ENCODE measurements around the gene CAMK2A. TPM values are rescaled to one million over a fixed set of nuclear protein-coding genes. Genes with fewer than 3 reads are reported as not detected.

CAMK2A gene
- total RNA-seq, 1 experiment from 2014 or later: 0.13 TPM

GRCh38 chr5:150197476-150197875 lies 92.1 kb downstream of the CAMK2A start:
- no peaks in the 10 kb centered on the region for H3K9me3 ChIP-seq (ENCODE audit: insufficient read depth, low read depth)
- H3K27ac ChIP-seq: no peak overlapping the region
- CTCF ChIA-PET: no interaction called here
- no peaks in the 10 kb centered on the region for H3F3A ChIP-seq (ENCODE audit: insufficient read depth, low read depth)
- H2AFZ ChIP-seq: no peak overlapping the region
- H3K4me2 ChIP-seq: no peak overlapping the region
- no peak overlapping the region for H3K4me3 ChIP-seq
- intact Hi-C loops (cut with micrococcal nuclease; ENCODE audit: unreplicated experiment): no loop called here
- H3K36me3 ChIP-seq (ENCODE audit: low read depth): no peaks in the 10 kb centered on the region
- no TSS peak for BruUV-seq (replicated peaks)
- H4K20me1 ChIP-seq (ENCODE audit: insufficient read depth): no peaks in the 10 kb centered on the region
- no peaks in the 10 kb centered on the region for H3K79me2 ChIP-seq (ENCODE audit: low read depth)
- H3K27me3 ChIP-seq (ENCODE audit: insufficient read depth, low read depth): peaks cover 27% of the 10 kb centered on the region
- TF ChIP-seq CTCF (conservative IDR thresholded peaks at IDR 0.05) (no peak), EZH2 (IDR thresholded peaks at IDR 0.05; ENCODE audit: low read depth) (no peak)
- POLR2A ChIA-PET (ENCODE audit: unreplicated experiment): no interaction called here
- no peaks in the 10 kb centered on the region for H3K4me1 ChIP-seq (replicated peaks; ENCODE audit: insufficient read depth)
- DNase-seq: no peak
- no peaks in the 10 kb centered on the region for H3K9me2 ChIP-seq (ENCODE audit: insufficient read depth)

- no peak overlapping the region for H3K27ac ChIP-seq
- H3K27me3 ChIP-seq (ENCODE audit: insufficient read depth, low read depth): peaks cover 27% of the 10 kb centered on the region
- no TSS peak for BruUV-seq (replicated peaks)
- no peak overlapping the region for H3K4me3 ChIP-seq
- no peaks in the 10 kb centered on the region for H3K9me2 ChIP-seq (ENCODE audit: insufficient read depth)
- intact Hi-C loops (cut with micrococcal nuclease; ENCODE audit: unreplicated experiment): no loop called here
- no peaks in the 10 kb centered on the region for H3K4me1 ChIP-seq (replicated peaks; ENCODE audit: insufficient read depth)
- H3K9me3 ChIP-seq (ENCODE audit: insufficient read depth, low read depth): no peaks in the 10 kb centered on the region
- no peaks in the 10 kb centered on the region for H3K36me3 ChIP-seq (ENCODE audit: low read depth)
- no peaks in the 10 kb centered on the region for H3F3A ChIP-seq (ENCODE audit: insufficient read depth, low read depth)
- H4K20me1 ChIP-seq (ENCODE audit: insufficient read depth): no peaks in the 10 kb centered on the region
- CTCF ChIA-PET: no interaction called here
- H3K4me2 ChIP-seq: no peak overlapping the region
- POLR2A ChIA-PET (ENCODE audit: unreplicated experiment): no interaction called here
- TF ChIP-seq CTCF (conservative IDR thresholded peaks at IDR 0.05) (no peak), EZH2 (IDR thresholded peaks at IDR 0.05; ENCODE audit: low read depth) (no peak)
- no peak for DNase-seq
- no peak overlapping the region for H2AFZ ChIP-seq
- H3K79me2 ChIP-seq (ENCODE audit: low read depth): no peaks in the 10 kb centered on the region
These were observed 92.6 kb downstream of the CAMK2A start for GRCh38 chr5:150196986-150197385.

- H3K4me1 ChIP-seq (replicated peaks; ENCODE audit: insufficient read depth): no peaks in the 10 kb centered on the region
- H3K4me2 ChIP-seq: no peak overlapping the region
- H3K4me3 ChIP-seq: no peak overlapping the region
- intact Hi-C loops (cut with micrococcal nuclease; ENCODE audit: unreplicated experiment): no loop called here
- no peaks in the 10 kb centered on the region for H3K9me3 ChIP-seq (ENCODE audit: insufficient read depth, low read depth)
- no peaks in the 10 kb centered on the region for H3K79me2 ChIP-seq (ENCODE audit: low read depth)
- no peak overlapping the region for H3K27ac ChIP-seq
- POLR2A ChIA-PET (ENCODE audit: unreplicated experiment): no interaction called here
- no peak for DNase-seq
- H2AFZ ChIP-seq: no peak overlapping the region
- CTCF ChIA-PET: no interaction called here
- BruUV-seq (replicated peaks): no TSS peak
- H3K27me3 ChIP-seq (ENCODE audit: insufficient read depth, low read depth): peaks cover 27% of the 10 kb centered on the region
- H3K36me3 ChIP-seq (ENCODE audit: low read depth): no peaks in the 10 kb centered on the region
- TF ChIP-seq EZH2 (IDR thresholded peaks at IDR 0.05; ENCODE audit: low read depth) (no peak), CTCF (conservative IDR thresholded peaks at IDR 0.05) (no peak)
- H3F3A ChIP-seq (ENCODE audit: insufficient read depth, low read depth): no peaks in the 10 kb centered on the region
- no peaks in the 10 kb centered on the region for H4K20me1 ChIP-seq (ENCODE audit: insufficient read depth)
- H3K9me2 ChIP-seq (ENCODE audit: insufficient read depth): no peaks in the 10 kb centered on the region
These were observed 93.1 kb downstream of the CAMK2A start for GRCh38 chr5:150196514-150196913.
